GM23338 (cell line): Measurements from ENCODE around the gene PCIF1. TPM values are rescaled to one million over a fixed set of nuclear protein-coding genes. Genes with fewer than 3 reads are reported as not detected.

ENCODE experiments used
- ATAC-seq: fragments of 200-7000 bp; cut with Tn5 transposase; 3 replicates; pipeline ENCODE4 v1.9.1; 2020
- DNase-seq: peaks from one replicate; pipeline ENCODE4 v3.0.0-alpha.2; 2015; ENCODE audit warnings: low spot score
- H2AFZ ChIP-seq: fragments of 200-600 bp; sonication (generic); 2 replicates; pipeline ENCODE4 v1.8.0; 2016; ENCODE audit warnings: antibody characterized with exemption, mild to moderate bottlenecking, moderate library complexity
- H3F3A ChIP-seq: fragments of 200-600 bp; sonication (generic); replicated peaks from 2 replicates; pipeline ENCODE4 v1.8.0; 2017; ENCODE audit warnings: antibody characterized with exemption, mixed run types, low read depth
- H3K27ac ChIP-seq: fragments of 200-600 bp; sonication (generic); 2 replicates; pipeline ENCODE4 v1.6.1; 2016; ENCODE audit warnings: low read depth
- H3K27me3 ChIP-seq: fragments of 200-600 bp; sonication (generic); 2 replicates; pipeline ENCODE4 v1.8.0; 2016; ENCODE audit warnings: mild to moderate bottlenecking, mixed run types, moderate library complexity; ENCODE audit not compliant: insufficient read depth
- H3K36me3 ChIP-seq: fragments of 200-600 bp; sonication (generic); 2 replicates; pipeline ENCODE4 v1.8.0; 2016; ENCODE audit warnings: mild to moderate bottlenecking; ENCODE audit not compliant: insufficient read depth
- H3K4me1 ChIP-seq: fragments of 200-600 bp; sonication (generic); 2 replicates; pipeline ENCODE4 v1.8.0; 2016; ENCODE audit warnings: mild to moderate bottlenecking, moderate library complexity; ENCODE audit not compliant: insufficient read depth
- H3K4me2 ChIP-seq: fragments of 200-600 bp; sonication (generic); 2 replicates; pipeline ENCODE4 v1.7.1; 2017; ENCODE audit warnings: mixed run types
- H3K4me3 ChIP-seq: fragments of 200-600 bp; sonication (generic); 2 replicates; pipeline ENCODE4 v1.6.1; 2016; ENCODE audit warnings: mixed run types
- H3K79me2 ChIP-seq: fragments of 200-600 bp; sonication (generic); replicated peaks from 2 replicates; pipeline ENCODE4 v1.8.0; 2017; ENCODE audit warnings: mild to moderate bottlenecking; ENCODE audit not compliant: insufficient read depth
- H3K9me2 ChIP-seq: fragments of 200-600 bp; sonication (generic); 2 replicates; pipeline ENCODE4 v1.8.0; 2017; ENCODE audit not compliant: insufficient read depth
- H4K20me1 ChIP-seq: fragments of 200-600 bp; sonication (generic); replicated peaks from 2 replicates; pipeline ENCODE4 v1.8.0; 2017; ENCODE audit warnings: mild to moderate bottlenecking; ENCODE audit not compliant: insufficient read depth
- H3K27ac Mint-ChIP-seq: 2 replicates; pipeline ENCODE4 v1.8.0; 2020; ENCODE audit warnings: inconsistent platforms, mild to moderate bottlenecking, moderate library complexity, mixed read lengths
- H3K27me3 Mint-ChIP-seq: 3 replicates; pipeline ENCODE4 v1.8.0; 2022; ENCODE audit warnings: low read depth, mild to moderate bottlenecking, moderate library complexity, mixed read lengths, inconsistent platforms; ENCODE audit not compliant: insufficient read depth, poor library complexity
- H3K36me3 Mint-ChIP-seq: 3 replicates; pipeline ENCODE4 v1.8.0; 2021; ENCODE audit warnings: low read depth, mild to moderate bottlenecking, inconsistent platforms, moderate library complexity, mixed read lengths
- H3K4me1 Mint-ChIP-seq: 3 replicates; pipeline ENCODE4 v1.8.0; 2020; ENCODE audit warnings: mild to moderate bottlenecking, inconsistent platforms, mixed read lengths
- H3K4me3 Mint-ChIP-seq: 3 replicates; pipeline ENCODE4 v1.8.0; 2021; ENCODE audit warnings: moderate library complexity, mild to moderate bottlenecking, inconsistent platforms, mixed read lengths
- H3K9me3 Mint-ChIP-seq: 3 replicates; pipeline ENCODE4 v1.8.0; 2020; ENCODE audit warnings: moderate library complexity, mild to moderate bottlenecking, inconsistent platforms, mixed read lengths
- CREB1 ChIP-seq: fragments of 250-450 bp; sonication (Bioruptor Pico); IDR thresholded peaks from 2 replicates; pipeline ENCODE4 v1.5.0; 2020; ENCODE audit warnings: low read depth, mild to moderate bottlenecking, moderate library complexity
- CTCF ChIP-seq, 2 experiments: fragments of 200-600 bp in 1 of 2; sonication (generic) in 1 of 2; conservative IDR thresholded peaks; 2 replicates each; pipeline versions ENCODE4 v1.5.1 to v1.6.1; 2016 to 2017; ENCODE audit warnings: antibody characterized with exemption in 2 of 2, low read depth in 2 of 2, mild to moderate bottlenecking in 2 of 2, moderate library complexity in 1 of 2
- ETS1 ChIP-seq: IDR thresholded peaks from 2 replicates; pipeline ENCODE4 v1.6.1; 2016; ENCODE audit warnings: antibody characterized with exemption
- EZH2 ChIP-seq: fragments of 200-600 bp; sonication (generic); IDR thresholded peaks from one replicate; pipeline ENCODE4 v1.8.0; 2017; ENCODE audit warnings: antibody characterized with exemption, mild to moderate bottlenecking, low read depth; ENCODE audit not compliant: unreplicated experiment
- EZH2phosphoT487 ChIP-seq: fragments of 200-600 bp; sonication (generic); IDR thresholded peaks from one replicate; pipeline ENCODE4 v1.8.1; 2018; ENCODE audit warnings: antibody characterized with exemption; ENCODE audit not compliant: unreplicated experiment
- JUNB ChIP-seq: IDR thresholded peaks from one replicate; pipeline ENCODE4 v1.6.1; 2016; ENCODE audit warnings: antibody characterized with exemption; ENCODE audit not compliant: unreplicated experiment
- NANOG ChIP-seq: IDR thresholded peaks from 2 replicates; pipeline ENCODE4 v1.6.1; 2016; ENCODE audit warnings: antibody characterized with exemption, borderline replicate concordance
- POLR2AphosphoS5 ChIP-seq: IDR thresholded peaks from 2 replicates; pipeline ENCODE4 v1.6.1; 2016; ENCODE audit warnings: antibody characterized with exemption, low read depth
- REST ChIP-seq: IDR thresholded peaks from one replicate; pipeline ENCODE4 v1.6.1; 2018; ENCODE audit warnings: antibody characterized with exemption; ENCODE audit not compliant: unreplicated experiment
- STAT1 ChIP-seq: IDR thresholded peaks from one replicate; pipeline ENCODE4 v1.6.1; 2016; ENCODE audit warnings: antibody characterized with exemption; ENCODE audit not compliant: unreplicated experiment
- ZNF114 ChIP-seq: fragments of 250-450 bp; sonication (Bioruptor Pico); IDR thresholded peaks from 2 replicates; pipeline ENCODE4 v1.5.0; 2020; ENCODE audit warnings: mild to moderate bottlenecking, moderate library complexity
- ZNF331 ChIP-seq: fragments of 250-450 bp; sonication (Bioruptor Pico); IDR thresholded peaks from 2 replicates; pipeline ENCODE4 v1.5.0; 2020; ENCODE audit warnings: low read depth, mild to moderate bottlenecking, moderate library complexity
- polyA plus RNA-seq: library from polyadenylated mRNA; unstranded; fragments of >200 nt; fragmentation: Nextera tagmentation; extraction: Ambion mirVana; gene quantifications from 2 replicates; pipeline ENCODE4 v1.2.1, GENCODE V29; 2016
- total RNA-seq: library from RNA; depleted of rRNA; stranded (reverse); fragments of >200 nt; shearing (Covaris generic); gene quantifications from 2 replicates; pipeline ENCODE4 v1.2.3, GENCODE V29; 2014

The PCIF1 gene
- total and polyA plus RNA-seq, 2 experiments from 2014 or later, result 26.1 to 28.3 TPM

- peaks cover 9% of the 10 kb centered on the region for H4K20me1 ChIP-seq
- H3K4me3 ChIP-seq, result peak within 1 kb of the TSS; percentile 91
- 0 out of 2 replicates have a peak, but pooled peaks cover 5% of the 10 kb centered on the region for H3K36me3 ChIP-seq
- H3K9me3 Mint-ChIP-seq, result no peaks in the 10 kb centered on the region; the same call in 2 of the 3 replicates
- DNase-seq (peak; percentile 83), ATAC-seq (peak; percentile 56)
- H3K27ac Mint-ChIP-seq, result peak within 1 kb of the TSS; percentile 94
- H3K27ac ChIP-seq, result peak within 1 kb of the TSS; percentile 73
- H3F3A ChIP-seq, result peaks cover 8% of the 10 kb centered on the region; the same call in 1 of the 2 replicates
- peak; percentile 97 for TF ChIP-seq POLR2AphosphoS5
- no peak for TF ChIP-seq REST
- no peaks in the 10 kb centered on the region for H3K27me3 ChIP-seq
- peaks cover 7% of the 10 kb centered on the region; the same call in 1 of the 2 replicates for H3K4me1 ChIP-seq
- no peaks in the 10 kb centered on the region for H3K9me2 ChIP-seq
- peak within 1 kb of the TSS; percentile 81 for H3K4me2 ChIP-seq
- peaks cover 10% of the 10 kb centered on the region for H3K79me2 ChIP-seq
- peak within 1 kb of the TSS; percentile 97 for H2AFZ ChIP-seq
- peak within 1 kb of the TSS; percentile 87 for H3K4me3 Mint-ChIP-seq
- H3K36me3 Mint-ChIP-seq, result peaks cover 37% of the 10 kb centered on the region
- H3K4me1 Mint-ChIP-seq, result peaks cover 11% of the 10 kb centered on the region; the same call in 2 of the 3 replicates
- H3K27me3 Mint-ChIP-seq, result peaks cover 13% of the 10 kb centered on the region
Measured at GRCh38 chr20:45911486-45912343, 22.8 kb upstream of the PCIF1 start, which contains the start of gene PLTP. Gene PLTP (minus strand): TSS chr20:45912155. CDS start chr20:45911452, 703 bp downstream.

GRCh38 chr20:45912344-45912682, 22.2 kb upstream of the PCIF1 start:
- no peak for TF ChIP-seq REST
- no peak for TF ChIP-seq EZH2phosphoT487
- TF ChIP-seq EZH2, result no peak
- no peak for TF ChIP-seq ZNF331
- TF ChIP-seq NANOG, result no peak
- no peak for TF ChIP-seq ETS1
- TF ChIP-seq ZNF114 (CRISPR knock-in tag), result no peak
- TF ChIP-seq POLR2AphosphoS5, result no peak
- no peak for TF ChIP-seq CREB1 (CRISPR knock-in tag)
- no peak for TF ChIP-seq JUNB
- no peak for TF ChIP-seq STAT1
- TF ChIP-seq CTCF (conservative IDR thresholded peaks at IDR 0.05; ENCODE audit: low read depth in 2 of 2), result no peak
- Mint-ChIP-seq H3K36me3 (peaks cover 31% of the 10 kb centered on the region), H3K4me3 (peak overlapping the region; percentile 87), H3K27ac (no peak overlapping the region), H3K9me3 (no peaks in the 10 kb centered on the region; the same call in 2 of the 3 replicates), H3K4me1 (peaks cover 11% of the 10 kb centered on the region; the same call in 2 of the 3 replicates), H3K27me3 (peaks cover 13% of the 10 kb centered on the region)
- DNase-seq (no peak), ATAC-seq (no peak)
- H3F3A ChIP-seq, result peaks cover 8% of the 10 kb centered on the region; the same call in 1 of the 2 replicates
- H3K79me2 ChIP-seq, result peaks cover 10% of the 10 kb centered on the region
- peaks cover 9% of the 10 kb centered on the region for H4K20me1 ChIP-seq
- no peaks in the 10 kb centered on the region for H3K27me3 ChIP-seq
- H3K4me3 ChIP-seq, result peak overlapping the region; percentile 91
- H3K27ac ChIP-seq, result no peak overlapping the region
- H3K4me1 ChIP-seq, result peaks cover 7% of the 10 kb centered on the region; the same call in 1 of the 2 replicates
- H3K4me2 ChIP-seq, result peak overlapping the region; percentile 81
- peak overlapping the region; percentile 97 for H2AFZ ChIP-seq
- no peaks in the 10 kb centered on the region for H3K9me2 ChIP-seq
- H3K36me3 ChIP-seq, result 0 out of 2 replicates have a peak, but pooled peaks cover 5% of the 10 kb centered on the region
